Activated T-cell treated with anti-CD3 and anti-CD28 coated beads, Interleukin-2, amount 50 U/mL, for 1 hour (primary cell): ENCODE data around the gene PTPRN2.

Source experiments
- DNase-seq: peaks from one replicate; pipeline ENCODE4 v3.0.0-alpha.2; 2020

The PTPRN2 gene

GRCh38 chr7:157830331-157830730 lies 757.3 kb downstream of the PTPRN2 start:
- DNase-seq, result no peak

- no peak for DNase-seq
These were observed 758.1 kb downstream of the PTPRN2 start for GRCh38 chr7:157829491-157829890.

GRCh38 chr7:157828881-157829280 lies 758.7 kb downstream of the PTPRN2 start:
- DNase-seq, result no peak

GRCh38 chr7:157828190-157828589 lies 759.4 kb downstream of the PTPRN2 start:
- DNase-seq, result no peak

- no peak for DNase-seq
These were observed 759.8 kb downstream of the PTPRN2 start for GRCh38 chr7:157827863-157828160.

GRCh38 chr7:157827045-157827862 lies 760.4 kb downstream of the PTPRN2 start:
- no peak for DNase-seq

GRCh38 chr7:157826566-157826965 lies 761.1 kb downstream of the PTPRN2 start:
- DNase-seq, result no peak

- DNase-seq, result no peak
These were observed 762.3 kb downstream of the PTPRN2 start for GRCh38 chr7:157825325-157825724.

- no peak for DNase-seq
These were observed 762.9 kb downstream of the PTPRN2 start for GRCh38 chr7:157824819-157825121.

GRCh38 chr7:157824011-157824818 lies 763.4 kb downstream of the PTPRN2 start:
- DNase-seq, result no peak

GRCh38 chr7:157822688-157823031 lies 765.0 kb downstream of the PTPRN2 start:
- DNase-seq, result no peak

GRCh38 chr7:157821959-157822687 lies 765.5 kb downstream of the PTPRN2 start:
- no peak for DNase-seq

GRCh38 chr7:157820796-157821195 lies 766.8 kb downstream of the PTPRN2 start:
- no peak for DNase-seq

GRCh38 chr7:157819455-157819807 lies 768.2 kb downstream of the PTPRN2 start:
- DNase-seq, result no peak

GRCh38 chr7:157818701-157819454 lies 768.7 kb downstream of the PTPRN2 start:
- no peak for DNase-seq

GRCh38 chr7:157817944-157818700 lies 769.5 kb downstream of the PTPRN2 start:
- DNase-seq, result no peak

GRCh38 chr7:157817433-157817832 lies 770.2 kb downstream of the PTPRN2 start:
- no peak for DNase-seq

GRCh38 chr7:157816526-157817250 lies 770.9 kb downstream of the PTPRN2 start:
- no peak for DNase-seq

GRCh38 chr7:157816086-157816485 lies 771.5 kb downstream of the PTPRN2 start:
- no peak for DNase-seq

GRCh38 chr7:157815706-157816022 lies 772.0 kb downstream of the PTPRN2 start:
- DNase-seq, result no peak

GRCh38 chr7:157814931-157815705 lies 772.5 kb downstream of the PTPRN2 start:
- no peak for DNase-seq
